ENCODE measurements around the gene CEACAM21.
A peak's percentile ranks its signal among the peaks of the same experiment; 100 is the strongest.
"Not testable (repeated sequence)": the region's sequence is repeated elsewhere in the genome, so short reads cannot be mapped to it uniquely, and the experiment has no call there.

CEACAM21 gene

GRCh38 chr19:41548954-41549688, 26.8 kb upstream of the CEACAM21 start:
- peak in 1 of 2 donors; percentile 55 for DNase-seq (ENCODE audit: low read depth in 2 of 2, low spot score in 1 of 2)

- DNase-seq (ENCODE audit: low read depth in 2 of 2, low spot score in 1 of 2): no peak
Observed at GRCh38 chr19:41549884-41550283, 26.1 kb upstream of the CEACAM21 start.

- no peak for DNase-seq (ENCODE audit: low read depth in 2 of 2, low spot score in 1 of 2)
Observed at GRCh38 chr19:41551212-41551610, 24.8 kb upstream of the CEACAM21 start.

DNA sequence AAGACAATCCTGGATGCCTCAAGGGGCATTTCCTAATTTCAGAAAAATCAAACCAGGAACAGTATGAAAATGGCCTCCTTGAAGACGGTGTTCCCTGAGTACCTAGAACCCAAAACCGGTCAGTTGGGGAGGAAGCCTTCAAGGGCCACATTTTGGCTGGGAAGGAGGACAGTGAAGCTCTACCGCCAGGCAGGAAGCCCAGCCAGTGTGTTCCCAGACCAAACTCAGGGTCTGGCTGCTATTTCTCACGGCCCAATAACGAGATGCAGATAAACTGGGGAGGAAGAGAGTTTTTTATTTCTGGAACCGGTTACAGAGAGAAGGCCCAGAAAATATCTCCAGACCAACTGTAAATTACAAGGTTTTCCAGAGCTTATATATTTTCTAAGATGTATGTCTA, 24.3 kb upstream of the CEACAM21 start:
- DNase-seq (ENCODE audit: low read depth in 2 of 2, low spot score in 1 of 2): no peak

- no peak for DNase-seq (ENCODE audit: low read depth in 2 of 2, low spot score in 1 of 2)
Observed at GRCh38 chr19:41552558-41552957, 23.4 kb upstream of the CEACAM21 start.

GRCh38 chr19:41553804-41554203, 22.2 kb upstream of the CEACAM21 start:
- no peak for DNase-seq (ENCODE audit: low read depth in 2 of 2, low spot score in 1 of 2)

- DNase-seq (ENCODE audit: low read depth in 2 of 2, low spot score in 1 of 2): no peak
Observed at GRCh38 chr19:41554907-41555306, 21.1 kb upstream of the CEACAM21 start.

- no peak for DNase-seq (ENCODE audit: low read depth in 2 of 2, low spot score in 1 of 2)
Observed at GRCh38 chr19:41555748-41556147, 20.2 kb upstream of the CEACAM21 start.

GRCh38 chr19:41563854-41564514, 12.0 kb upstream of the CEACAM21 start:
- DNase-seq (ENCODE audit: low read depth in 2 of 2, low spot score in 1 of 2): no peak

DNA sequence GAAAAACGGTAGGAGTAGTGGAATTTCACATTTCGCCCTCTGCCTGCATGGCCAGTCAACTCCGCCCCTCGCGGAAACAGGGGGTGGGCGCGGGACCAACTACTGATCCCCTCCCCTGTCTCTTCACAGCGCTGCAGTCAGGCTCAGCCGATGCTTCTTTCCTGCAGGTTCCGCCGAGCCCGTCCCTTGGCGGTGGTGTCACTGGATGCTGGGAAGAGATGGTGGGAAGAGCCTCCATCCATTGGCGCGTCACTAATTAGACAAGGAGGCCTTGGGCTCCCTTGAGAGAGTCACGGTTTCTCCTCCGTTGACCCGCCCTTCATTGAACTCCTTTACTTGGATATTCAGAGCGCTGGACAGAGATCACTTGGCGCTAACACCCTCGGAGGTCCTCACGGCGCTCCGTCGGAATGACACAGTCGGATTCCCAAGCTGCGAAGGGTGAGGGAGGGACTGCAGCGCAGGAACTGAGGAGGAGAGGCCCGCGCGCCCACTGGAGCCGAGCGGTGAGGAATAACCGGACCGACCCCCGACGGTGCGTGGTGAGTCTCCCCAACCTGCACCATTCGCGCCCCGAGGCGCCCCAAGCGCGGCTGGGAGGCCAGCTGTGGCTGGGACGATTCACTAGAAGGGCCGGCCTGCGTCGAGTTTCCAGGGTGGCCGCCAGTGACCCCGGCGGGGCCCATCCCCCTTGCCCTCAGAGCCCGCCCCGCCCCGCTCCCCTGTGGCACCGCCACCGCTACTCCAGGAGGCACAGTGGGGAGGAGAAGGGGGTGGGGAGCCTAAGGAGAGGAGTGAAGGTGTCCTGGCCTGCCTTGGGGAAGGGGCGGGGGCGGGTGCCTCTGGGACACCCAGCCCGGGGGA, 11.2 kb upstream of the CEACAM21 start:
- DNase-seq (ENCODE audit: low read depth in 2 of 2, low spot score in 1 of 2): no peak

DNA sequence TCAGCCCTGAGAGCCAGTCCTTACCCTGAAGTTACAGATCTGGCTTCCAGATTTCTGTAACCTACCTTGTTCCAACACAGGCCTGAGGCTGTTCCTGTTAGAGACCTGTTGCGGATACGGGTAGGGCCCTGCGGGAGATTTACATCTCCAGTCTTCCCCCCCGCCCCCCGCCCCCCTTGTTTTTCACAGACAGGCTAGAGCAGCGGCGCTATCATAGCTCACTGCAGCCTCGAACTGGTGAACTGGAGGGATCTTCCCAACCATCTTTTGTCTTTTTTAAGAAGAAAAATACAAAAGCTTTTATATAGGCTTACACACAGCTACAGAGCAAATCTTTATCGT, 10.6 kb upstream of the CEACAM21 start:
- DNase-seq (ENCODE audit: low read depth in 2 of 2, low spot score in 1 of 2): no peak

DNA sequence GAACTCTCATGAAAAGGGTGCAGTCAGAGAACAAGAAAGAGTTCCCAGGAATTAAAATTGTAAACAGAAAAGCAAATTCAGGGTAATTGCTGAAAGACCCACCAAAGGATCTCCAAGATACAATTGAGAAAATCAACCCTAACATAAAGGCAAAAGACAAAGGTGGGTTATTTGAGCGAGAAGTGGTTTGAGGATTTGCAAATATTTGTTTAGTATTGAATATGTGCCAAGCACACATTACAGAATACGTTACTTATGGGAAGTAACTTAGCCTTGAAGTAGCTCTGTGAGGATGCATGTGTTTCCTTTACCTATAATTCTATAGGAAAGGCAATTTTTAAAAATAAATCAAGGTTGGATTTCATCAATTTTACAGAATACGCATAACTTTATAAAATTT, 10.0 kb upstream of the CEACAM21 start:
- DNase-seq (ENCODE audit: low read depth in 2 of 2, low spot score in 1 of 2): no peak

DNA sequence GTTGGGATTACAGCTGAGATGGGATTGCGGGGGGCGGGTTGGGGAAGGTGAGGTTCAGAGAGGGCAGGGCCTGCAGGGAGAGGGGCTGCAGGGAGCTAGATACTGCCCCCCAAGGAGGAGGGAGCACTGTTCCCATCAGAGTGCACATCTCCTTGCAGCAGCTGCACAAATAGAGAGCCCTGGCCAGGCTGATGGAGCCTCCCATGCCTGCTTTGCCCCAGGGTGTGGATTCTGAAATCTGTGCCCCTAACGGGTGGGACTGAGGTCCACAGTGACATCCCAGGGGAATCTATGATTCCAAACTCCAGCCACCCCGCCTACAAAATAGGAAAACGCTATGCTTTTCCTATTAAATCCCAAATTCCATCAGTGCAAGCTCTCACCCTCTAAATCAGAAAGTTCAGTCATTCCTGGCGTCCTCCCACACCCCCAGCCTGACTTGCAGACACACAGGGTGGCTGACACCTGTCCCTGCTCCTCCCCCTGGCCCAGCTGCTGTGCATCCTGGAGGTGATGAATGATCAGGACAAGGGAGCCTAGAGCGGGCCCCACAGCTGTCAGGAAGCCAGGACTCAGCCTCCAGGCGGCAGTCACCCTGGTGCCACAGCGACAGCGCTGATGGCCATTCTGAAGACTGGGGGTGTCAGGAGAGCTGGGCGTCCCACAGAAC, 6.3 kb upstream of the CEACAM21 start:
- no peak for DNase-seq (ENCODE audit: low read depth in 2 of 2, low spot score in 1 of 2)

DNA sequence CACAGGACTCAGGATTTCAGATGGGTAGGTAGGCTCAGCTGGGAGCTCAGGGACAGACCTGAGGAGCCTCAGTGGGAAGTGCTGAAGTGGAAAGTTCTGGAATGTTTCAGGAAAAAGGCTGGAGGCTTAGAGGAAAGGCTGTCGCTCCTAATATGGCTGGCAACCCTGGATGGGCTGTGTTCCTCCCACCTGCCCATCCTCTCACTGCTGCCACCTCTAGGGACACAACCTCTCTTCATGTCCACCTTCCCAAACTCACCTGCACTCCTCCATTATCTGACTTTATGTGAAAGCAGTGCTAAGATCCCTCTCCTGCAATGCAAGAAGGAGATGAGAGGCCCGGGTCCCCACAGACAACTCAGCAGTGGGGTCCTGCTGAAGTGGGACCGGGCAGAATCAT, 5.8 kb upstream of the CEACAM21 start:
- DNase-seq (ENCODE audit: low read depth in 2 of 2, low spot score in 1 of 2): no peak

DNA sequence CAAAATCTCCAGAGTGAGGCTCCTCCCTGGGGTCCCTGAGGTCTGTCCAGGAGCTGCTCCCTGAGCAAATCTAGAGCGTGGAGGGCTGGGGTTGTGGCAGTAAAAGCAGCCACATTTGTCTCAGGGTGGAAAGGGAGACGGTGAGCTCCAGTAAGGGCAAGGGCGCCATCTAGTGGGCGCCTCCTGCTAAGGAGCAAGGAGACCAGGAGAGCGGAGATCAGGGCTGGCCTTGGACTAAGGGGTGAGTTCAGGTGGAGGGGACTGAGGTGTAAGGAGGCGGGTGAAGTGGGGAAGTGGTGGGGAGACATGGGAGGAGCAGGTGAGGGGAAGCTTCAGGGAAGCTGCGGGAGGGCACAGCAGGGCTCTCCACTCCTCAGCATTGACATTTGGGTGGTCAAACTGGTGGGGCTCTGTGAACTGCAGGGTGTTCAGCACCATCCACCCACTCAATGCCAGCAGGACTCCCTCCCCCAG, 5.3 kb upstream of the CEACAM21 start:
- peak; percentile 58 to 67 for DNase-seq (ENCODE audit: low read depth in 2 of 2, low spot score in 1 of 2)

GRCh38 chr19:41577144-41577830, 1.3 kb downstream of the CEACAM21 start:
- no peak for DNase-seq (ENCODE audit: low read depth in 2 of 2, low spot score in 1 of 2)

- DNase-seq (ENCODE audit: low read depth in 2 of 2, low spot score in 1 of 2): no peak
Observed at GRCh38 chr19:41577833-41578232, 1.9 kb downstream of the CEACAM21 start.

DNA sequence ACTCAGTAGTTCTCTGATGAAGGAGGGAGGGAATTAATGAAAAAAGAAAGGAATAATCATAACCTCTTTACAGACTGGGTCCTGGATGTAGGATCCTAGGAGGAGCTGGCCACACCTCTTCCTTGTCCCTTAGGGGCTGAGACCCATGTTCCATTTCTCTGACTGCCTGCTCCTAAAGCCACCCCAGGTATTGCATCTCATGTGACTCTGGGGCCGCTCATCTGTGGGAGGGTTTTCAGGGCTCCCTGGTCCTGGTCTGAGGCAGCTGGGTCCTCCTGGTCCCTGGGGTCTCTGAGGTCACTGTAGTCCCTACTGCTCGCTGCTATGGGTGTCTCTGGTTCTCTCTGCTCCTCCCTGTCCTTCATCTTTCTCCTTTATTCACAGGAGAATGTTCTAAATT, 2.9 kb downstream of the CEACAM21 start:
- DNase-seq (ENCODE audit: low read depth in 2 of 2, low spot score in 1 of 2): no peak

- not testable (repeated sequence) for DNase-seq (ENCODE audit: low read depth in 2 of 2, low spot score in 1 of 2)
Observed at GRCh38 chr19:41581068-41581467, 5.1 kb downstream of the CEACAM21 start.

DNA sequence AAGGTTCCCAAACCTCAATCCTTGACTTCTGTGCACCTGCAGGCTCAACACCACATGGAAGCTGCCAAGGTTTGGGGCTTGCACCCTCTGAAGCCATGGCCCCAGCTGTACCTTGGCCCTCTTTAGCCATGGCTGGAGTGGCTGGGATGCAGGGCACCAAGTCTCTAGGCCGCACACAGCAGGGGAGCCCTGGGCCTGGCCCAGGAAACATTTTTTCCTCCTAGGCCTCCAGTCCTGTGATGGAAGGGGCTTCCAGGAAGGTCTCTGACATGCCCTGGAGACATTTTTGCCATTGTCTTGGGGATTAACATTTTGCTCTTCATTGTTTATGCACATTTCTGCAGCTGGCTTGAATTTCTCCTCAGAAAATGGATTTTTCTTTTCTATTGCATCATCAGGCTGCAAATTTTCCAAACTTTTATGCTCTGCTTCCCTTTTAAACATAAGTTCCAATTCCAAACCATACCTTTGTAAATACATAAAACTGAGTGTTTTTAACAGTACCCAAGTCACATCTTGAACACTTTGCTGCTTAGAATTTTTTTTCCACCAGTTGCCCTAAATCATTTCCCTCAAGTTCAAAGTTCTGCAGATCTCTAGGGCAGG, 6.7 kb downstream of the CEACAM21 start:
- not testable (repeated sequence) for DNase-seq (ENCODE audit: low read depth in 2 of 2, low spot score in 1 of 2)
